Pancreas (tissue), 10 donors: ENCODE measurements around the gene LOXL1. TPM values are rescaled to one million over a fixed set of nuclear protein-coding genes. Genes with fewer than 3 reads are reported as not detected.

Experiments
- ATAC-seq, 4 donors: fragments of 200-7000 bp; cut with Tn5 transposase; one replicate each; pipeline versions ENCODE4 v1.8.0 to v1.9.1; 2020; ENCODE audit warnings: mild to moderate bottlenecking in 4 of 4, moderate library complexity in 4 of 4
- DNase-seq, 6 donors: peaks; one replicate each; pipeline ENCODE4 v3.0.0-alpha.2; 2020
- FAIRE-seq: peaks from 2 replicates; lab custom pipeline; 2012; peaks lifted over from hg19 to GRCh38; lab: Jason Lieb, UNC
- H3K27ac ChIP-seq, 4 donors: fragments of 200-600 bp; sonication (generic); 1 replicate in 3 of 4; 2 replicates in 1 of 4; pipeline versions ENCODE4 v1.5.0 to v1.8.0; 2020
- H3K27me3 ChIP-seq, 4 donors: fragments of 200-600 bp; one replicate each; pipeline ENCODE4 v1.8.0; 2021
- H3K36me3 ChIP-seq, 3 donors: fragments of 200-600 bp; sonication (generic) in 1 of 3; one replicate each; pipeline versions ENCODE4 v1.5.0 to v1.8.0; 2020 to 2021
- H3K4me1 ChIP-seq, 3 donors: fragments of 200-600 bp; one replicate each; pipeline ENCODE4 v1.8.0; 2021
- H3K4me3 ChIP-seq, 4 donors: fragments of 200-600 bp; sonication (generic) in 2 of 4; one replicate each; pipeline versions ENCODE4 v1.5.0 to v1.8.0; 2020 to 2021
- H3K9me3 ChIP-seq, 4 donors: fragments of 200-600 bp; one replicate each; pipeline ENCODE4 v1.8.0; 2021
- CTCF ChIP-seq, 4 donors: fragments of 200-600 bp; sonication (generic) in 3 of 4; IDR thresholded peaks; one replicate each; pipeline versions ENCODE4 v1.5.0 to v1.8.0; 2021; ENCODE audit warnings: antibody characterized with exemption in 4 of 4
- WGBS, 2 donors: extraction: QIAGEN DNeasy Blood & Tissue Kit; methylation state at CpG; one replicate each; pipeline ENCODE4 v1.1.7; 2013; 5-methylcytosine and 5-hydroxymethylcytosine counted together
- intact Hi-C, 3 donors: fragments of 100-400 bp; cut with DNase I; formaldehyde crosslinking; loops; one replicate each; pipeline versions ENCODE4 v1.11.1 to v1.14.2; 2022
- polyA plus RNA-seq, 2 donors: library from polyadenylated mRNA; stranded (reverse); fragments of 200-250 nt; gene quantifications; one replicate each; pipeline ENCODE4 v1.2.3, GENCODE V29; 2013
- total RNA-seq, 6 donors: library from RNA; stranded (reverse); fragmentation: NEBNext Ultra II Directional in 4 of 6; extraction: Animal tissue kit (Norgen Biotek cat#: 25700) in 4 of 6; gene quantifications; one replicate each; pipeline versions ENCODE4 v1.2.1 to v1.2.4, GENCODE V29; 2021 to 2023
- donor health status: healthy with polysubstance abuse.
- donor health status: DM: no; HTN: no; CAD: no; lungs with moderate emphysema.
- donor health status: DM: no; HTN: no; CAD: no.
- donor health status: control.
- donor health status: control.
- donor health status: Bipolar disorder and iron deficiency.
- donor health status: DM: yes; HTN: yes; CAD: no.
- donor health status: DM: no; HTN: no; CAD: no.
- donor health status: DM: no; HTN: no; CAD: no.
- donor health status: DM: yes; HTN: yes; CAD: no.

Gene LOXL1
- total and polyA plus RNA-seq, 8 donors = 2.2 to 14.9 (median 5.5) TPM

- Histone ChIP-seq H3K27ac (no peak overlapping the region), H3K4me3 (no peak overlapping the region), H3K27me3 (no peaks in the 10 kb centered on the region), H3K9me3 (no peaks in the 10 kb centered on the region), H3K36me3 (no peaks in the 10 kb centered on the region), H3K4me1 (no peaks in the 10 kb centered on the region)
- TF ChIP-seq CTCF (IDR thresholded peaks at IDR 0.05) = no peak
- ATAC-seq = no peak
- FAIRE-seq = no peak
- DNase-seq = no peak
- WGBS, 2 donors = 66 to 68% methylated on average over 5 of the region's 5 CpGs
- intact Hi-C loops = no loop called here
Measured at GRCh38 chr15:73962433-73962832, 36.2 kb downstream of the LOXL1 start.

DNA sequence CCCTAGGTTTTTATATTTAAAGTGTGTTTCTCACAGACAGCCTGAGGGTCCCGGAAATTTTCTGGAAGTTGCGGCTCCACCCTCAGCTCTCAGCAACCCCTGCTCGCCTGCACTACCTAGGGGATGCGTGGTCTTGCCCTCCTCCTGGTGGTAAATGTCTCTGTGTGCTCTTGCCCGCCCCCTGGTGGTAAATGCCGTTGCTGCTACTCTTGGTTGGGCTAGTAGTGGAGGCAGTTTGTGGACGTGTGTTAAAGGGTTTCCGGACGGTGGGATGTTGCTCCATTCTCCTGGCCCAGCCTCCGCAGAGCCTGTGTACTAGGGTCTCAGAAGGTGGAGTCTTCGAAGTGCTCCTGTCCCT is 38.5 kb downstream of the LOXL1 start:
- Histone ChIP-seq H3K4me3 (no peak overlapping the region), H3K9me3 (no peaks in the 10 kb centered on the region), H3K4me1 (no peaks in the 10 kb centered on the region), H3K27ac (no peak overlapping the region), H3K36me3 (no peaks in the 10 kb centered on the region), H3K27me3 (no peaks in the 10 kb centered on the region)
- peak; percentile 82 to 92 (median 88) for TF ChIP-seq CTCF (IDR thresholded peaks at IDR 0.05)
- ATAC-seq (peak; percentile 93 to 98 (median 96)), DNase-seq (peak; percentile 61 to 94 (median 80)), FAIRE-seq (no peak)
- intact Hi-C loops = no loop called here
- 3 to 6% methylated on average over 11 of the region's 11 CpGs for WGBS, 2 donors

GRCh38 chr15:73965094-73965757 is 39.0 kb downstream of the LOXL1 start:
- intact Hi-C loops = no loop called here
- no peak for DNase-seq

GRCh38 chr15:73965758-73966113 is 39.5 kb downstream of the LOXL1 start:
- ATAC-seq = peak in 1 of 4 donors; percentile 9
- no peak for DNase-seq
- TF ChIP-seq CTCF (IDR thresholded peaks at IDR 0.05) = no peak
- FAIRE-seq = no peak
- intact Hi-C loops = no loop called here
- Histone ChIP-seq H3K4me1 (no peaks in the 10 kb centered on the region), H3K4me3 (no peak overlapping the region), H3K27me3 (no peaks in the 10 kb centered on the region), H3K9me3 (no peaks in the 10 kb centered on the region), H3K36me3 (no peaks in the 10 kb centered on the region), H3K27ac (no peak overlapping the region)
- 33 to 38% methylated on average over 2 of the region's 2 CpGs for WGBS, 2 donors

More at GRCh38 chr15:73965094-73965757, 39.0 kb downstream of the LOXL1 start:
- ATAC-seq = peak in 3 of 4 donors; percentile 14 to 22 (median 21)
- no peaks in the 10 kb centered on the region for H3K9me3 ChIP-seq
- no peaks in the 10 kb centered on the region for H3K27me3 ChIP-seq
- no peaks in the 10 kb centered on the region for H3K36me3 ChIP-seq
- WGBS, 2 donors = 25 to 27% methylated on average over 13 of the region's 13 CpGs
- FAIRE-seq = no peak
- no peak overlapping the region for H3K27ac ChIP-seq
- peak in 1 of 4 donors; percentile 24 for TF ChIP-seq CTCF (IDR thresholded peaks at IDR 0.05)
- no peak overlapping the region for H3K4me3 ChIP-seq
- H3K4me1 ChIP-seq = no peaks in the 10 kb centered on the region

DNA sequence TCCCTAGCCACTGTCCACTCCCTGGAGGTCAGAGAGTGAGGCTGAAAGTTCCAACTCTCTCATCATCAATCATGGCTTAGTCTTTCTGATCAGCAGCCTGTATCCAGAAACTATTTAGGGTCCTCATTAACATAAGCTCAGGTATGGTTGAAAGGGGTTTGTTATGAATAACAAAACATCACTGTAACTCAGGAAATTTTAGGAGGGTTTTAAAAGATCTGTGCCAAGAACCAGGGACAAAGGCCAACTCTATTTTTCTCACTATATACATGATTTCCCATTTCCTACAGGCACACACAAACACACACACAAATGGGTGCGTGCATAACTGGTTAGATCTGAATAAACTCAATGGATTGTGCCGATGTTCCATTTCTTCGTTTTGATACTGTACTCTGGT is 42.2 kb downstream of the LOXL1 start:
- DNase-seq (no peak), ATAC-seq (no peak), FAIRE-seq (no peak)
- TF ChIP-seq CTCF (IDR thresholded peaks at IDR 0.05) = no peak
- Histone ChIP-seq H3K4me3 (no peak overlapping the region), H3K36me3 (no peaks in the 10 kb centered on the region), H3K27ac (no peak overlapping the region), H3K4me1 (peaks cover 0 to 6% (median 0%) of the 10 kb centered on the region in 3 donors), H3K9me3 (no peaks in the 10 kb centered on the region), H3K27me3 (no peaks in the 10 kb centered on the region)
- intact Hi-C loops = no loop called here
- WGBS, 2 donors = 77 to 88% methylated on average over 3 of the region's 3 CpGs
